ENCODE measurements around the gene WDR37. TPM values are rescaled to one million over a fixed set of nuclear protein-coding genes. Genes with fewer than 3 reads are reported as not detected.

WDR37 gene
- total RNA-seq, 1 experiment from 2014 or later: 20.6 TPM

DNA sequence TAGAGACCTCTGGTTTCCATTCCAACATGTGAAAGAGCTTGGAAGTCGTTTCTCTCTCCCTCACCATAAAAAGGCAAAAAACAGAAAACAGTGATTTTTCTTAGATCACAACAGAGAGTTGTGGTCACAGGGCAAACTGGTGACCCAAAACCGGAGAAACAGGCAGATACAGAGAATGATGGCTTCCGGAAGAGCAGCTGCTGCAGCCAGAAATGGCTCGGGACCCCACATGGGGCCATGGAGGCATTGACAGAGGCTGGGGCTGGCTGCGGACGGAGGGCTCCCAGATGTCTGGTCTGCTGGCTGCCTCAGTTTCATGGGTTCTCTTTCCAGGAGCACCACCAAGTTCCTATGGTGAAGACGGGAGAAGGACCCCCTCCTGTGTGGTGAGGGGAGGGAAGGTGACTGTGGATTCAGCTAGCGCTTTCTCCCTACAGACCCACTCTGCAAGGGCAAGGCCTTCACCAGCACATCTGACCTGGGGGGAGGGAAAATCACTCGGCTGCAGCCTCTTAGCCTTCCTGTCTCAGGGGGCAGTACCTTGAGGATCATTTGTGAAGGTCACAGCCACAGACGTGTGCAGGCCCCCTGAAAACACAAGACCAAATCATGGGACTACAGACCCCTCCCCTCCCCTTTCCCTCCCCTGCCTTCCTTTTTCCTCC is 81.4 kb downstream of the WDR37 start:
- POLR2A ChIA-PET: no interaction called here
- no peak for DNase-seq
- no peak overlapping the region for H3K4me3 ChIP-seq (ENCODE audit: low read depth, low read length)
- H3K9me3 Mint-ChIP-seq (ENCODE audit: unreplicated experiment): peaks cover 16% of the 10 kb centered on the region
- H3K27ac Mint-ChIP-seq (ENCODE audit: unreplicated experiment): no peak overlapping the region
- peaks cover 20% of the 10 kb centered on the region for H3K9me3 ChIP-seq
- H3K27me3 ChIP-seq (replicated peaks; ENCODE audit: control insufficient read depth, insufficient read depth, low read length): no peaks in the 10 kb centered on the region
- CTCF ChIA-PET: no interaction called here
- no peak for TF ChIP-seq CTCF (IDR thresholded peaks at IDR 0.05; ENCODE audit: insufficient read depth in 1 of 2, low read depth in 1 of 2, low read length in 1 of 2, severe bottlenecking in 1 of 2, unreplicated experiment in 1 of 2)
- H3K27me3 Mint-ChIP-seq (ENCODE audit: insufficient read depth, unreplicated experiment): peaks cover 8% of the 10 kb centered on the region
- H3K4me1 ChIP-seq: no peaks in the 10 kb centered on the region
- no peaks in the 10 kb centered on the region for H3K36me3 ChIP-seq (ENCODE audit: control insufficient read depth, insufficient read depth, low read length)
- H3K36me3 Mint-ChIP-seq (ENCODE audit: insufficient read depth, unreplicated experiment): no peaks in the 10 kb centered on the region
- no peak overlapping the region for H3K4me3 Mint-ChIP-seq (ENCODE audit: unreplicated experiment)
- no peaks in the 10 kb centered on the region for H3K4me1 Mint-ChIP-seq (ENCODE audit: low read depth, unreplicated experiment)
- BruUV-seq (replicated peaks): no TSS peak
- intact Hi-C loops (cut with micrococcal nuclease; ENCODE audit: unreplicated experiment): no loop called here

- H3K27me3 ChIP-seq (replicated peaks; ENCODE audit: control insufficient read depth, insufficient read depth, low read length): no peaks in the 10 kb centered on the region
- no peaks in the 10 kb centered on the region for H3K36me3 Mint-ChIP-seq (ENCODE audit: insufficient read depth, unreplicated experiment)
- H3K27ac Mint-ChIP-seq (ENCODE audit: unreplicated experiment): no peak overlapping the region
- no peak overlapping the region for H3K4me3 Mint-ChIP-seq (ENCODE audit: unreplicated experiment)
- H3K9me3 ChIP-seq: peaks cover 20% of the 10 kb centered on the region
- no peak for DNase-seq
- intact Hi-C loops (cut with micrococcal nuclease; ENCODE audit: unreplicated experiment): no loop called here
- ChIA-PET POLR2A (no interaction called here), CTCF (no interaction called here)
- no peaks in the 10 kb centered on the region for H3K4me1 Mint-ChIP-seq (ENCODE audit: low read depth, unreplicated experiment)
- no TSS peak for BruUV-seq (replicated peaks)
- H3K27me3 Mint-ChIP-seq (ENCODE audit: insufficient read depth, unreplicated experiment): peaks cover 10% of the 10 kb centered on the region
- H3K36me3 ChIP-seq (ENCODE audit: control insufficient read depth, insufficient read depth, low read length): no peaks in the 10 kb centered on the region
- H3K4me3 ChIP-seq (ENCODE audit: low read depth, low read length): no peak overlapping the region
- no peak for TF ChIP-seq CTCF (IDR thresholded peaks at IDR 0.05; ENCODE audit: insufficient read depth in 1 of 2, low read depth in 1 of 2, low read length in 1 of 2, severe bottlenecking in 1 of 2, unreplicated experiment in 1 of 2)
- H3K9me3 Mint-ChIP-seq (ENCODE audit: unreplicated experiment): peaks cover 16% of the 10 kb centered on the region
- H3K4me1 ChIP-seq: no peaks in the 10 kb centered on the region
Measured at GRCh38 chr10:1138529-1138928, 82.3 kb downstream of the WDR37 start.

GRCh38 chr10:1141261-1141660 is 85.1 kb downstream of the WDR37 start:
- Histone ChIP-seq H3K27me3 (replicated peaks; ENCODE audit: control insufficient read depth, insufficient read depth, low read length) (no peaks in the 10 kb centered on the region), H3K9me3 (peaks cover 34% of the 10 kb centered on the region), H3K4me1 (no peaks in the 10 kb centered on the region), H3K4me3 (ENCODE audit: low read depth, low read length) (no peak overlapping the region), H3K36me3 (ENCODE audit: control insufficient read depth, insufficient read depth, low read length) (no peaks in the 10 kb centered on the region)
- BruUV-seq (replicated peaks): no TSS peak
- POLR2A ChIA-PET: no interaction called here
- Mint-ChIP-seq H3K4me1 (ENCODE audit: low read depth, unreplicated experiment) (no peaks in the 10 kb centered on the region), H3K27me3 (ENCODE audit: insufficient read depth, unreplicated experiment) (peaks cover 18% of the 10 kb centered on the region), H3K9me3 (ENCODE audit: unreplicated experiment) (peaks cover 39% of the 10 kb centered on the region), H3K36me3 (ENCODE audit: insufficient read depth, unreplicated experiment) (no peaks in the 10 kb centered on the region), H3K4me3 (ENCODE audit: unreplicated experiment) (no peak overlapping the region), H3K27ac (ENCODE audit: unreplicated experiment) (no peak overlapping the region)
- DNase-seq: no peak
- TF ChIP-seq CTCF (IDR thresholded peaks at IDR 0.05; ENCODE audit: insufficient read depth in 1 of 2, low read depth in 1 of 2, low read length in 1 of 2, severe bottlenecking in 1 of 2, unreplicated experiment in 1 of 2): no peak
- CTCF ChIA-PET: interaction anchor here (0.9 kb wide), 1 partner anchor 44 kb away, joined by 5 read pairs; no protein-coding TSS in a partner anchor
- intact Hi-C loops (cut with micrococcal nuclease; ENCODE audit: unreplicated experiment): loop anchor here (5.0 kb wide), 1 partner anchor 226 kb away; no protein-coding TSS in a partner anchor
